SH-SY5Y (cell line): Measurements from ENCODE around the gene FUOM.

Experiments used
- GATA2 ChIP-seq: IDR thresholded peaks from 2 replicates; pipeline ENCODE4 v1.6.1; 2011; ENCODE audit warnings: mild to moderate bottlenecking, low read depth, low read length
- GATA3 ChIP-seq: IDR thresholded peaks from 2 replicates; pipeline ENCODE4 v1.6.1; 2011; ENCODE audit warnings: low read depth, mild to moderate bottlenecking, low read length, moderate library complexity

DNA sequence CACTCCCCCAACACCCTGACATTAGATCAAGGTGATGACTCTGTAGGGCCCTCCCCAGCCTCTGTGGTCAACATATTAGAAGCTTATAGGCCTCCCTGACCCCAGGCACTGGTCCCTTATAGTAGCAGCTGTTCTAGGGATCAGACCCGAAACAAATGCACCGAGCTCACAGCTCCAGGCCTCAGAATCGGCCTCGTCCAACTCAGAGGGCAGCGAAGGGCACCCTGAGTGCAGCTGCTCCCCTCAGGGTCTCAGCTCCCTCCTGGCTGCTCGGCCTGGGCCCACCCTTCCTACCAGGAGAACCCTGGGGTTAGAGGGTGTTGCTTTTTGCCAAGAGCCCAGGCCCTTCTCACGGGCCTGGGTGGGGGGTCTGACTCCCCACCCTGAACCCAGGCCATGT, 10.3 kb upstream of the FUOM start:
- TF ChIP-seq GATA2: no peak
- TF ChIP-seq GATA3: no peak
